VCaP (cell line): Measurements from ENCODE around the gene CASS4.

Experiments used
- H3K27ac ChIP-seq: fragments of 450-650 bp; 2 replicates; pipeline ENCODE4 v1.5.1; 2017
- CTCF ChIP-seq: fragments of 450-650 bp; conservative IDR thresholded peaks from 2 replicates; pipeline ENCODE4 v1.5.1; 2017; ENCODE audit warnings: mild to moderate bottlenecking, moderate library complexity

CASS4 gene

GRCh38 chr20:56411759-56412472 is at the start of gene CASS4:
Gene CASS4, plus strand, starts transcription at chr20:56412260. Its CDS starts 199 bp downstream, at chr20:56412459.
- H3K27ac ChIP-seq: no peak within 1 kb of the TSS
- TF ChIP-seq CTCF: no peak

- no peak for TF ChIP-seq CTCF
- H3K27ac ChIP-seq: no peak overlapping the region
Observed at GRCh38 chr20:56362833-56363413, 49.1 kb upstream of the CASS4 start.

- H3K27ac ChIP-seq: no peak overlapping the region
Observed at GRCh38 chr20:56363491-56363890, 48.6 kb upstream of the CASS4 start.

GRCh38 chr20:56368351-56369134 is 43.5 kb upstream of the CASS4 start:
- no peak for TF ChIP-seq CTCF
- H3K27ac ChIP-seq: no peak overlapping the region

More at GRCh38 chr20:56363491-56363890, 48.6 kb upstream of the CASS4 start:
- no peak for TF ChIP-seq CTCF

- no peak overlapping the region for H3K27ac ChIP-seq
- TF ChIP-seq CTCF: no peak
Observed at GRCh38 chr20:56369179-56369578, 42.9 kb upstream of the CASS4 start.

- no peak for TF ChIP-seq CTCF
- no peak overlapping the region for H3K27ac ChIP-seq
Observed at GRCh38 chr20:56371977-56372376, 40.1 kb upstream of the CASS4 start.

- no peak for TF ChIP-seq CTCF
- H3K27ac ChIP-seq: no peak overlapping the region
Observed at GRCh38 chr20:56372850-56373249, 39.2 kb upstream of the CASS4 start.
